Liver (tissue), 9 donors: ENCODE results near the gene MAPK6. TPM values are rescaled to one million over a fixed set of nuclear protein-coding genes. Genes with fewer than 3 reads are reported as not detected.

Experiments
- DNase-seq: peaks from one replicate; pipeline ENCODE4 v3.0.0-alpha.2; 2017; ENCODE audit warnings: low spot score
- H3K27ac ChIP-seq, 2 donors: one replicate each; pipeline ENCODE4 v1.7.0; 2013; ENCODE audit warnings: inconsistent platforms in 2 of 2, low read length in 2 of 2, control low read depth in 1 of 2, low read depth in 1 of 2, mild to moderate bottlenecking in 1 of 2
- H3K27me3 ChIP-seq, 4 donors: one replicate each; pipeline versions ENCODE4 v1.6.1 to v1.7.0; 2013; ENCODE audit warnings: low read length in 3 of 4, inconsistent platforms in 1 of 4, mild to moderate bottlenecking in 1 of 4, moderate library complexity in 1 of 4; ENCODE audit not compliant: control insufficient read depth in 4 of 4, insufficient read depth in 4 of 4
- H3K36me3 ChIP-seq, 4 donors: one replicate each; pipeline versions ENCODE4 v1.6.1 to v1.7.0; 2013; ENCODE audit warnings: low read length in 3 of 4, mild to moderate bottlenecking in 3 of 4, low read depth in 1 of 4, moderate library complexity in 1 of 4; ENCODE audit not compliant: control insufficient read depth in 4 of 4, insufficient read depth in 3 of 4
- H3K4me1 ChIP-seq, 4 donors: one replicate each; pipeline versions ENCODE4 v1.6.1 to v1.7.0; 2013; ENCODE audit warnings: low read length in 3 of 4, mild to moderate bottlenecking in 3 of 4, moderate library complexity in 1 of 4; ENCODE audit not compliant: control insufficient read depth in 4 of 4, insufficient read depth in 4 of 4
- H3K4me3 ChIP-seq, 3 donors: one replicate each; pipeline versions ENCODE4 v1.6.1 to v1.7.0; 2013; ENCODE audit warnings: low read length in 3 of 3, control low read depth in 1 of 3, low read depth in 1 of 3, mild to moderate bottlenecking in 1 of 3
- H3K9ac ChIP-seq, 2 donors: one replicate each; pipeline ENCODE4 v1.7.0; 2013; ENCODE audit warnings: low read length in 2 of 2, mild to moderate bottlenecking in 2 of 2, moderate library complexity in 2 of 2, control low read depth in 1 of 2, low read depth in 1 of 2
- H3K9me3 ChIP-seq, 4 donors: one replicate each; pipeline versions ENCODE4 v1.6.1 to v1.7.0; 2013; ENCODE audit warnings: low read length in 3 of 4; ENCODE audit not compliant: control insufficient read depth in 4 of 4
- ATF3 ChIP-seq: IDR thresholded peaks from 2 replicates; pipeline ENCODE4 v1.6.1; 2016; ENCODE audit warnings: antibody characterized with exemption
- EGR1 ChIP-seq, 2 donors: IDR thresholded peaks; 2 replicates each; pipeline ENCODE4 v1.6.1; 2016 to 2018; ENCODE audit warnings: antibody characterized with exemption in 2 of 2, low read depth in 2 of 2
- FOXA1 ChIP-seq: IDR thresholded peaks from 2 replicates; pipeline ENCODE4 v1.6.1; 2016; ENCODE audit warnings: antibody characterized with exemption
- FOXA2 ChIP-seq: IDR thresholded peaks from 2 replicates; pipeline ENCODE4 v1.6.1; 2016; ENCODE audit warnings: antibody characterized with exemption
- GABPA ChIP-seq, 2 donors: IDR thresholded peaks in 1 of 2; conservative IDR thresholded peaks in 1 of 2; 2 replicates each; pipeline ENCODE4 v1.6.1; 2016; ENCODE audit warnings: antibody characterized with exemption in 2 of 2, mild to moderate bottlenecking in 1 of 2, moderate library complexity in 1 of 2
- HNF4A ChIP-seq, 2 donors: conservative IDR thresholded peaks; 2 replicates each; pipeline ENCODE4 v1.6.1; 2016; ENCODE audit warnings: antibody characterized with exemption in 2 of 2, mild to moderate bottlenecking in 2 of 2
- HNF4G ChIP-seq: IDR thresholded peaks from 2 replicates; pipeline ENCODE4 v1.6.1; 2016; ENCODE audit warnings: antibody characterized with exemption
- JUND ChIP-seq, 2 donors: IDR thresholded peaks; 2 replicates each; pipeline ENCODE4 v1.6.1; 2016; ENCODE audit warnings: antibody characterized with exemption in 2 of 2
- MAX ChIP-seq: IDR thresholded peaks from 2 replicates; pipeline ENCODE4 v1.6.1; 2016; ENCODE audit warnings: antibody characterized with exemption
- NR2F2 ChIP-seq: IDR thresholded peaks from 2 replicates; pipeline ENCODE4 v1.6.1; 2016; ENCODE audit warnings: antibody characterized with exemption
- RAD21 ChIP-seq, 2 donors: IDR thresholded peaks; 2 replicates each; pipeline ENCODE4 v1.6.1; 2016; ENCODE audit warnings: antibody characterized with exemption in 2 of 2, mild to moderate bottlenecking in 2 of 2
- REST ChIP-seq: IDR thresholded peaks from 2 replicates; pipeline ENCODE4 v1.6.1; 2016; ENCODE audit warnings: antibody characterized with exemption, mild to moderate bottlenecking
- RXRA ChIP-seq, 2 donors: IDR thresholded peaks; 2 replicates each; pipeline ENCODE4 v1.6.1; 2017 to 2018; ENCODE audit warnings: antibody characterized with exemption in 2 of 2, mild to moderate bottlenecking in 1 of 2
- SP1 ChIP-seq: IDR thresholded peaks from 2 replicates; pipeline ENCODE4 v1.6.1; 2018; ENCODE audit warnings: antibody characterized with exemption, mild to moderate bottlenecking
- TAF1 ChIP-seq: conservative IDR thresholded peaks from 2 replicates; pipeline ENCODE4 v1.6.1; 2016; ENCODE audit warnings: antibody characterized with exemption, mild to moderate bottlenecking
- YY1 ChIP-seq: IDR thresholded peaks from 2 replicates; pipeline ENCODE4 v1.6.1; 2016; ENCODE audit warnings: antibody characterized with exemption, mild to moderate bottlenecking
- ZBTB33 ChIP-seq: IDR thresholded peaks from 2 replicates; pipeline ENCODE4 v1.6.1; 2016; ENCODE audit warnings: antibody characterized with exemption
- WGBS: extraction: QIAGEN DNeasy Blood & Tissue Kit; methylation state at CpG from one replicate; pipeline ENCODE4 v1.1.7; 2013; 5-methylcytosine and 5-hydroxymethylcytosine counted together
- polyA plus RNA-seq, 2 donors: library from polyadenylated mRNA; stranded (reverse) in 1 of 2; unstranded in 1 of 2; fragments of 200-250 nt in 1 of 2; fragments of >200 nt in 1 of 2; fragmentation: Nextera tagmentation in 1 of 2; extraction: Ambion mirVana in 1 of 2; gene quantifications; one replicate each; pipeline versions ENCODE4 v1.2.1 to v1.2.3, GENCODE V29; 2013 to 2015
- total RNA-seq, 2 donors: library from RNA; depleted of rRNA; stranded (reverse); fragments of >200 nt; gene quantifications; one replicate each; pipeline ENCODE4 v1.2.3, GENCODE V29; 2014
- donor health status: healthy.
- donor health status: healthy.
- donor health status: healthy.
- donor health status: healthy.
- donor health status: healthy.

Gene MAPK6
- total and polyA plus RNA-seq, 4 donors, result 9.7 to 47.8 (median 32.1) TPM

- H3K27ac ChIP-seq, result no peak overlapping the region
- no peak overlapping the region for H3K9ac ChIP-seq
- H3K4me1 ChIP-seq, result peaks cover 0 to 4% (median 0%) of the 10 kb centered on the region in 4 donors
- H3K27me3 ChIP-seq, result no peaks in the 10 kb centered on the region
- H3K4me3 ChIP-seq, result no peak overlapping the region
- H3K9me3 ChIP-seq, result no peaks in the 10 kb centered on the region
- no peaks in the 10 kb centered on the region for H3K36me3 ChIP-seq
- WGBS, result 77% methylated on average over 2 of the region's 2 CpGs
- no peak for DNase-seq
- no peak for TF ChIP-seq YY1
- no peak for TF ChIP-seq RAD21 (IDR thresholded peaks at IDR 0.05)
- no peak for TF ChIP-seq HNF4G
- TF ChIP-seq REST, result no peak
- no peak for TF ChIP-seq RXRA (IDR thresholded peaks at IDR 0.05)
- TF ChIP-seq HNF4A (conservative IDR thresholded peaks at IDR 0.05), result no peak
- no peak for TF ChIP-seq TAF1
- TF ChIP-seq FOXA1, result no peak
- TF ChIP-seq MAX, result no peak
- no peak for TF ChIP-seq ATF3
- TF ChIP-seq FOXA2, result no peak
- no peak for TF ChIP-seq ZBTB33
Measured at GRCh38 chr15:52098323-52098722, 79.3 kb downstream of the MAPK6 start.

GRCh38 chr15:52099651-52100272 is 80.7 kb downstream of the MAPK6 start:
- no peaks in the 10 kb centered on the region for H3K9me3 ChIP-seq
- H3K9ac ChIP-seq, result no peak overlapping the region
- H3K27me3 ChIP-seq, result no peaks in the 10 kb centered on the region
- no peak for DNase-seq
- WGBS, result 97% methylated on average over 15 of the region's 15 CpGs
- H3K4me3 ChIP-seq, result no peak overlapping the region
- H3K36me3 ChIP-seq, result no peaks in the 10 kb centered on the region
- H3K4me1 ChIP-seq, result no peaks in the 10 kb centered on the region
- H3K27ac ChIP-seq, result no peak overlapping the region
- TF ChIP-seq GABPA (IDR thresholded peaks at IDR 0.05 in 1 of 2, conservative IDR thresholded peaks at IDR 0.05 in 1 of 2) (no peak), REST (no peak), JUND (IDR thresholded peaks at IDR 0.05) (no peak), ATF3 (no peak), NR2F2 (no peak), EGR1 (IDR thresholded peaks at IDR 0.05; ENCODE audit: low read depth in 2 of 2) (no peak), FOXA1 (no peak), YY1 (no peak), RAD21 (IDR thresholded peaks at IDR 0.05) (no peak), ZBTB33 (no peak), RXRA (IDR thresholded peaks at IDR 0.05) (no peak), HNF4A (conservative IDR thresholded peaks at IDR 0.05) (no peak), SP1 (no peak), HNF4G (no peak), FOXA2 (no peak), TAF1 (no peak), MAX (no peak)
